Adipose tissue (tissue), 3 donors: ENCODE results near the gene TOP2B. TPM values are rescaled to one million over a fixed set of nuclear protein-coding genes. Genes with fewer than 3 reads are reported as not detected.

Source experiments
- H3K27ac ChIP-seq: one replicate; pipeline ENCODE4 v1.5.1; 2013; ENCODE audit warnings: low read depth, low read length
- WGBS, 3 donors: extraction: QIAGEN DNeasy Blood & Tissue Kit; methylation state at CpG; one replicate each; pipeline ENCODE4 v1.1.7; 2013; 5-methylcytosine and 5-hydroxymethylcytosine counted together
- polyA plus RNA-seq, 3 donors: library from polyadenylated mRNA; stranded (reverse); fragments of 200-250 nt; gene quantifications; one replicate each; pipeline ENCODE4 v1.2.3, GENCODE V29; 2013
- donor health status: healthy with polysubstance abuse.
- donor health status: Bipolar disorder and iron deficiency.
- donor health status: healthy.

Gene TOP2B
- polyA plus RNA-seq, 3 donors: 22.0 to 51.7 (median 34.5) TPM

- H3K27ac ChIP-seq: no peak overlapping the region
- WGBS, 3 donors: 78 to 86% (median 84%) methylated on average over 19 of the region's 19 CpGs
These were observed 91.1 kb downstream of the TOP2B start for GRCh38 chr3:25573386-25574171.

GRCh38 chr3:25572919-25573385, 91.8 kb downstream of the TOP2B start:
- no peak overlapping the region for H3K27ac ChIP-seq
- WGBS, 3 donors: 70 to 83% (median 78%) methylated on average over 14 of the region's 14 CpGs

- 92 to 97% (median 94%) methylated on average over 3 of the region's 3 CpGs for WGBS, 3 donors
- no peak overlapping the region for H3K27ac ChIP-seq
These were observed 92.4 kb downstream of the TOP2B start for GRCh38 chr3:25572336-25572735.

GRCh38 chr3:25571285-25571684, 93.4 kb downstream of the TOP2B start:
- no peak overlapping the region for H3K27ac ChIP-seq
- 89 to 95% (median 90%) methylated on average over 6 of the region's 6 CpGs for WGBS, 3 donors

GRCh38 chr3:25568525-25569078, 96.1 kb downstream of the TOP2B start:
- H3K27ac ChIP-seq: no peak overlapping the region
- WGBS, 3 donors: 88 to 93% (median 88%) methylated on average over 10 of the region's 10 CpGs

- WGBS, 3 donors: 91 to 93% (median 93%) methylated on average over 14 of the region's 14 CpGs
- H3K27ac ChIP-seq: no peak overlapping the region
These were observed 96.7 kb downstream of the TOP2B start for GRCh38 chr3:25567806-25568524.

GRCh38 chr3:25567388-25567787, 97.3 kb downstream of the TOP2B start:
- no peak overlapping the region for H3K27ac ChIP-seq
- 83 to 93% (median 85%) methylated on average over 10 of the region's 10 CpGs for WGBS, 3 donors

GRCh38 chr3:25566358-25566920, 98.3 kb downstream of the TOP2B start:
- no peak overlapping the region for H3K27ac ChIP-seq
- 78 to 91% (median 89%) methylated on average over 5 of the region's 5 CpGs for WGBS, 3 donors

GRCh38 chr3:25565807-25566206, 98.9 kb downstream of the TOP2B start:
- WGBS, 3 donors: 89 to 94% (median 92%) methylated on average over 7 of the region's 7 CpGs

GRCh38 chr3:25564075-25564474, 100.6 kb downstream of the TOP2B start:
- no peak overlapping the region for H3K27ac ChIP-seq
- WGBS, 3 donors: 92 to 97% (median 95%) methylated on average over 4 of the region's 4 CpGs

More at GRCh38 chr3:25565807-25566206, 98.9 kb downstream of the TOP2B start:
- H3K27ac ChIP-seq: no peak overlapping the region

GRCh38 chr3:25563601-25564000, 101.1 kb downstream of the TOP2B start:
- 59 to 91% (median 83%) methylated on average over 1 of the region's 1 CpG for WGBS, 3 donors
- no peak overlapping the region for H3K27ac ChIP-seq

GRCh38 chr3:25558796-25559195, 105.9 kb downstream of the TOP2B start:
- no peak overlapping the region for H3K27ac ChIP-seq
- WGBS, 3 donors: 81 to 86% (median 85%) methylated on average over 6 of the region's 6 CpGs

GRCh38 chr3:25558121-25558520, 106.6 kb downstream of the TOP2B start:
- H3K27ac ChIP-seq: no peak overlapping the region
- WGBS, 3 donors: 60 to 64% (median 60%) methylated on average over 5 of the region's 5 CpGs

GRCh38 chr3:25557694-25558093, 107.0 kb downstream of the TOP2B start:
- H3K27ac ChIP-seq: no peak overlapping the region
- WGBS, 3 donors: 56 to 70% (median 63%) methylated on average over 3 of the region's 3 CpGs

GRCh38 chr3:25556447-25556846, 108.3 kb downstream of the TOP2B start:
- no peak overlapping the region for H3K27ac ChIP-seq
- 43 to 73% (median 59%) methylated on average over 1 of the region's 1 CpG for WGBS, 3 donors

- H3K27ac ChIP-seq: no peak overlapping the region
- 39 to 59% (median 40%) methylated on average over 2 of the region's 2 CpGs for WGBS, 3 donors
These were observed 108.8 kb downstream of the TOP2B start for GRCh38 chr3:25555695-25556437.

GRCh38 chr3:25554376-25554775, 110.3 kb downstream of the TOP2B start:
- WGBS, 3 donors: 91 to 96% (median 95%) methylated on average over 7 of the region's 7 CpGs
- H3K27ac ChIP-seq: no peak overlapping the region

- WGBS, 3 donors: 86 to 96% (median 91%) methylated on average over 3 of the region's 3 CpGs
These were observed 112.5 kb downstream of the TOP2B start for GRCh38 chr3:25552251-25552650.

More at GRCh38 chr3:25552251-25552650, 112.5 kb downstream of the TOP2B start:
- no peak overlapping the region for H3K27ac ChIP-seq
